SK-N-MC (cell line): ENCODE data around the gene RHOH.

Source experiments
- EZH2 ChIP-seq: fragments of 200-600 bp; sonication (generic); IDR thresholded peaks from one replicate; pipeline ENCODE4 v1.6.1; 2017; ENCODE audit warnings: antibody characterized with exemption
- FOXP2 ChIP-seq: optimal IDR thresholded peaks from 2 replicates; pipeline ENCODE3; 2011; ENCODE audit warnings: mild to moderate bottlenecking, moderate library complexity; ENCODE audit not compliant: insufficient read depth; ENCODE audit errors: extremely low read length, control extremely low read depth
- POLR2AphosphoS5 ChIP-seq: IDR thresholded peaks from 2 replicates; pipeline ENCODE4 v1.6.1; 2012; ENCODE audit warnings: mild to moderate bottlenecking, low read depth, low read length, borderline replicate concordance

DNA sequence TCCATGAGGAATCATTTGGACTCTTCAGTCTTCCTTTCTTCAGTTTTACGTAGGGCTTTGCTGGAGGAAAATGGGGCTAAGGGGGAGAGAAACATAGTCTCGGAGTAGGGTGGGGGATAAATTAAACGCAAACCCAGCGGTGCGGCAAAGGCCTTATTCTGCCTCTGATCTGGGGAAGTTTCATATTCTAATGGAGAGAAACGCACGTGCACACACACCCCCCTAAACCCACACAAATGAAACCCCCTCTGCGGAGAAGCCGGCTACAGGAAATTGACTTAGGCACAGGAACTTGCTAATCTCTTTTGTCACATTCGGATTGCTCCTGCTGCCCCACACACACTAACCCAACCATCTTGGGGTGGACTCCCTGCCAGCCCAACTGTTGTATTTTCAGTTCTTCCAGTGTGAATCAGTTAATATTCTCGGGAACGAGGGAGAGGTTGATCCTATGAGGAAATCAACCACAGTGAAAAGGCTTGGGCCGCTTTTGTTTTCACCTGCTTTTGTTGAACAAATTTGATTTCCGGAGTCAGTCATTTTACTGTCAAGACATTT lies at the start of gene RHOH:
- TF ChIP-seq EZH2 (no peak), POLR2AphosphoS5 (peak; percentile 84), FOXP2 (peak; percentile 17)
